Keratinocyte (primary cell): Measurements from ENCODE around the gene RNF157.

ENCODE experiments used
- EZH2 ChIP-seq: IDR thresholded peaks from one replicate; pipeline ENCODE4 v1.6.1; 2012; ENCODE audit warnings: inconsistent platforms, mild to moderate bottlenecking, low read length, moderate library complexity
- TF ChIP-seq, protein P1 (sequence below), 3 experiments: IDR thresholded peaks in 1 of 3; conservative IDR thresholded peaks in 1 of 3; optimal IDR thresholded peaks in 1 of 3; 2 replicates in 2 of 3; 3 replicates in 1 of 3; pipeline versions ENCODE3 to v1.5.1; 2011; ENCODE audit warnings: low read length in 3 of 3, mild to moderate bottlenecking in 3 of 3, moderate library complexity in 2 of 3, control low read depth in 1 of 3, inconsistent platforms in 1 of 3; ENCODE audit not compliant: insufficient read depth in 2 of 3; ENCODE audit errors: extremely low read depth in 1 of 3

DNA sequence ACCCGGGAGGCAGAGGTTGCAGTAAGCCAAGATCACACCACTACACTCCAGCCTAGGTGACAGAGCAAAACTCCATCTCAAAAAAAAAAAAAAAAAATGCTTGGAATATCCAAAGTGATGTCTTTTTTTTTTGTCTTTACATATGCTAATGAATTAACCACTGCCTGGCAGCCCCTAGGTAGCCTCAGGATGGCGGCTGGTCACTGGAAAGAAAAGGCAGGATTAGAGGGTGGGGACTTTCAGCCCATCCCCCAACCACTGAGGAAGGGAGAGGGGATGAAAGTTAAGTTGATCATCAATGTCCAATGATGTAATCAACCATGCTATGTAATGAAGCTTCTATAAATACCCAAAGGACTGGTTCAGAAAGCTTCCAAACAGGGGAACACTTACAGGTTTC is 26.8 kb downstream of the RNF157 start:
- TF ChIP-seq, protein P1, sequence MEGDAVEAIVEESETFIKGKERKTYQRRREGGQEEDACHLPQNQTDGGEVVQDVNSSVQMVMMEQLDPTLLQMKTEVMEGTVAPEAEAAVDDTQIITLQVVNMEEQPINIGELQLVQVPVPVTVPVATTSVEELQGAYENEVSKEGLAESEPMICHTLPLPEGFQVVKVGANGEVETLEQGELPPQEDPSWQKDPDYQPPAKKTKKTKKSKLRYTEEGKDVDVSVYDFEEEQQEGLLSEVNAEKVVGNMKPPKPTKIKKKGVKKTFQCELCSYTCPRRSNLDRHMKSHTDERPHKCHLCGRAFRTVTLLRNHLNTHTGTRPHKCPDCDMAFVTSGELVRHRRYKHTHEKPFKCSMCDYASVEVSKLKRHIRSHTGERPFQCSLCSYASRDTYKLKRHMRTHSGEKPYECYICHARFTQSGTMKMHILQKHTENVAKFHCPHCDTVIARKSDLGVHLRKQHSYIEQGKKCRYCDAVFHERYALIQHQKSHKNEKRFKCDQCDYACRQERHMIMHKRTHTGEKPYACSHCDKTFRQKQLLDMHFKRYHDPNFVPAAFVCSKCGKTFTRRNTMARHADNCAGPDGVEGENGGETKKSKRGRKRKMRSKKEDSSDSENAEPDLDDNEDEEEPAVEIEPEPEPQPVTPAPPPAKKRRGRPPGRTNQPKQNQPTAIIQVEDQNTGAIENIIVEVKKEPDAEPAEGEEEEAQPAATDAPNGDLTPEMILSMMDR (optimal IDR thresholded peaks at IDR 0.05 in 1 of 3, IDR thresholded peaks at IDR 0.05 in 1 of 3, conservative IDR thresholded peaks at IDR 0.05 in 1 of 3; ENCODE audit: extremely low read depth in 1 of 3, insufficient read depth in 2 of 3, low read length in 3 of 3), result no peak
- no peak for TF ChIP-seq EZH2
